Breast epithelium (tissue), 4 donors: ENCODE data around the gene LAMP2. TPM values are rescaled to one million over a fixed set of nuclear protein-coding genes. Genes with fewer than 3 reads are reported as not detected.

Source experiments
- DNase-seq, 2 donors: peaks; one replicate each; pipeline ENCODE4 v3.0.0-alpha.2; 2019; ENCODE audit warnings: low spot score in 2 of 2
- H3K27ac ChIP-seq, 2 donors: fragments of 200-600 bp; sonication (generic) in 1 of 2; one replicate each; pipeline ENCODE4 v1.5.1; 2016 to 2019; ENCODE audit warnings: mild to moderate bottlenecking in 1 of 2
- H3K27me3 ChIP-seq, 2 donors: fragments of 200-600 bp; sonication (generic) in 1 of 2; one replicate each; pipeline versions ENCODE4 v1.5.1 to v1.6.0; 2017 to 2019; ENCODE audit warnings: control low read depth in 1 of 2, mild to moderate bottlenecking in 1 of 2
- H3K36me3 ChIP-seq: fragments of 200-600 bp; one replicate; pipeline ENCODE4 v1.5.1; 2019
- H3K4me1 ChIP-seq, 2 donors: fragments of 200-600 bp; sonication (generic); one replicate each; pipeline ENCODE4 v1.5.1; 2016 to 2019; ENCODE audit warnings: control low read depth in 1 of 2
- H3K4me3 ChIP-seq, 3 donors: fragments of 200-600 bp; sonication (generic); 1 replicate in 2 of 3; 2 replicates in 1 of 3; pipeline ENCODE4 v1.5.1; 2016 to 2019; ENCODE audit warnings: mild to moderate bottlenecking in 3 of 3, moderate library complexity in 2 of 3
- H3K9me3 ChIP-seq, 2 donors: fragments of 200-600 bp; sonication (generic) in 1 of 2; one replicate each; pipeline ENCODE4 v1.5.1; 2016 to 2019; ENCODE audit warnings: control low read depth in 1 of 2
- POLR2A ChIP-seq: fragments of 450-650 bp; IDR thresholded peaks from one replicate; pipeline ENCODE4 v1.6.1; 2016; ENCODE audit warnings: antibody characterized with exemption, mild to moderate bottlenecking, moderate library complexity
- POLR2AphosphoS5 ChIP-seq, 3 donors: sonication (generic); formaldehyde crosslinking; IDR thresholded peaks; one replicate each; pipeline ENCODE4 v1.6.1; 2017; ENCODE audit warnings: antibody characterized with exemption in 3 of 3
- intact Hi-C: fragments of 100-400 bp; cut with DNase I; formaldehyde crosslinking; loops from one replicate; pipeline ENCODE4 v1.15.1; 2023; ENCODE audit warnings: low total_unique reads
- total RNA-seq, 3 donors: library from RNA; depleted of rRNA; stranded (reverse); fragments of >200 nt; gene quantifications; one replicate each; pipeline ENCODE4 v1.1.0, GENCODE V29; 2016
- TF ChIP-seq, protein P1 (sequence below), 3 donors: fragments of 450-650 bp; IDR thresholded peaks; one replicate each; pipeline ENCODE4 v1.5.1; 2016 to 2017; ENCODE audit warnings: antibody characterized with exemption in 3 of 3, mild to moderate bottlenecking in 3 of 3, moderate library complexity in 3 of 3

Gene LAMP2
- total RNA-seq, 3 donors from 2014 or later: 135 to 197 (median 135) TPM

DNA sequence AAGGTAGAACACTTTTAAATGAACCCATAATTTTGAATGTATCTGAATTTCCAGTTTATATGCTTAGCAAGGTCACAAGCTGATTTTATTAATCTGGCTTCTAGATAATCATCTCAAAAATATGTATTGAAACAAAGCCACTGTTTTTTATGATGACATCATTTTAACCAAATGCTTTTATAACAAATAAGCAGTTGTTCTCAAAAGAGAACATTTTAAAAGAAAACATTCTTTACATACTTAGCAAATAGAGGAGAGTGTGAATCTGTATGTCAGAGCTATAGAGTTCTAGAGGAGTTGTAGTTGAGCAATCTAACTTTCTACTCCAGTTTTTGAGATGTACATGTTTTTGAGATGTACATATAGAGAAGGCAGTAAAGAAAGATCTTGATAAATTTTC is 42.5 kb downstream of the LAMP2 start:
- TF ChIP-seq, protein P1, sequence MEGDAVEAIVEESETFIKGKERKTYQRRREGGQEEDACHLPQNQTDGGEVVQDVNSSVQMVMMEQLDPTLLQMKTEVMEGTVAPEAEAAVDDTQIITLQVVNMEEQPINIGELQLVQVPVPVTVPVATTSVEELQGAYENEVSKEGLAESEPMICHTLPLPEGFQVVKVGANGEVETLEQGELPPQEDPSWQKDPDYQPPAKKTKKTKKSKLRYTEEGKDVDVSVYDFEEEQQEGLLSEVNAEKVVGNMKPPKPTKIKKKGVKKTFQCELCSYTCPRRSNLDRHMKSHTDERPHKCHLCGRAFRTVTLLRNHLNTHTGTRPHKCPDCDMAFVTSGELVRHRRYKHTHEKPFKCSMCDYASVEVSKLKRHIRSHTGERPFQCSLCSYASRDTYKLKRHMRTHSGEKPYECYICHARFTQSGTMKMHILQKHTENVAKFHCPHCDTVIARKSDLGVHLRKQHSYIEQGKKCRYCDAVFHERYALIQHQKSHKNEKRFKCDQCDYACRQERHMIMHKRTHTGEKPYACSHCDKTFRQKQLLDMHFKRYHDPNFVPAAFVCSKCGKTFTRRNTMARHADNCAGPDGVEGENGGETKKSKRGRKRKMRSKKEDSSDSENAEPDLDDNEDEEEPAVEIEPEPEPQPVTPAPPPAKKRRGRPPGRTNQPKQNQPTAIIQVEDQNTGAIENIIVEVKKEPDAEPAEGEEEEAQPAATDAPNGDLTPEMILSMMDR (IDR thresholded peaks at IDR 0.05): no peak
- no peak for TF ChIP-seq POLR2A
- TF ChIP-seq POLR2AphosphoS5 (IDR thresholded peaks at IDR 0.05): no peak
- Histone ChIP-seq H3K27ac (no peak overlapping the region), H3K9me3 (no peaks in the 10 kb centered on the region), H3K36me3 (no peaks in the 10 kb centered on the region), H3K4me1 (no peaks in the 10 kb centered on the region), H3K27me3 (no peaks in the 10 kb centered on the region), H3K4me3 (no peak overlapping the region)
- intact Hi-C loops: no loop called here
- no peak for DNase-seq

GRCh38 chrX:120419463-120419862 is 49.6 kb downstream of the LAMP2 start:
- H3K36me3 ChIP-seq: no peaks in the 10 kb centered on the region
- no peak for DNase-seq
- no peak overlapping the region for H3K4me3 ChIP-seq
- H3K4me1 ChIP-seq: no peaks in the 10 kb centered on the region
- TF ChIP-seq POLR2A (no peak), POLR2AphosphoS5 (IDR thresholded peaks at IDR 0.05) (no peak)
- TF ChIP-seq, protein P1 (IDR thresholded peaks at IDR 0.05): no peak
- H3K27ac ChIP-seq: no peak overlapping the region
- H3K9me3 ChIP-seq: no peaks in the 10 kb centered on the region
- H3K27me3 ChIP-seq: peaks cover 0 to 17% of the 10 kb centered on the region in 2 donors
- intact Hi-C loops: no loop called here

- intact Hi-C loops: no loop called here
These were observed 60.9 kb downstream of the LAMP2 start for GRCh38 chrX:120408168-120408567.

GRCh38 chrX:120406638-120407037 is 62.5 kb downstream of the LAMP2 start:
- Histone ChIP-seq H3K27me3 (no peaks in the 10 kb centered on the region), H3K36me3 (no peaks in the 10 kb centered on the region), H3K4me3 (no peak overlapping the region), H3K27ac (no peak overlapping the region), H3K9me3 (peaks cover 0 to 3% of the 10 kb centered on the region in 2 donors), H3K4me1 (no peaks in the 10 kb centered on the region)
- DNase-seq: no peak
- intact Hi-C loops: no loop called here
- TF ChIP-seq POLR2A: no peak
- TF ChIP-seq, protein P1 (IDR thresholded peaks at IDR 0.05): no peak
- TF ChIP-seq POLR2AphosphoS5 (IDR thresholded peaks at IDR 0.05): no peak

More at GRCh38 chrX:120408168-120408567, 60.9 kb downstream of the LAMP2 start:
- no peak overlapping the region for H3K4me3 ChIP-seq
- H3K9me3 ChIP-seq: peaks cover 0 to 3% of the 10 kb centered on the region in 2 donors
- TF ChIP-seq, protein P1 (IDR thresholded peaks at IDR 0.05): no peak
- TF ChIP-seq POLR2AphosphoS5 (IDR thresholded peaks at IDR 0.05) (no peak), POLR2A (no peak)
- H3K27ac ChIP-seq: no peak overlapping the region
- no peaks in the 10 kb centered on the region for H3K36me3 ChIP-seq
- H3K4me1 ChIP-seq: no peaks in the 10 kb centered on the region
- H3K27me3 ChIP-seq: peaks cover 0 to 5% of the 10 kb centered on the region in 2 donors
- no peak for DNase-seq

DNA sequence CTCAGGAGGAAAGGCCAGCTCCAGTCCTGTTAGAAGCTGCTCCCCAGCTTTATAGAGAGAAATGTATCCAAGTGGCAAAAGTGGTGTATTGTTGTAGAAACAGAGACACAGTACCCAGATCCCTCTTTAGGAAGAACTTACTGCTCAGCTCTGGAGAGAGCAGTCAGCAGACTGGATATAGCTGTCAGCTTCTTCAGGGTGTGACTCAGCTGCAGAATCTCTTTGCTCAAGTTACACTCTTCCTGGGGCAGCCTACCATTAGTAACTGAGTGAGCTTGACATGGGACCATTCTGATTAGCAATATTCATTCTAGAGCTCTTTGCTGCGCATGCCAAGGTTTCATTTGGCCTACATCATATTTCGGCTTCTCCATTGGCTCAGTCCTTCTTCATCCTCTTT is 66.7 kb downstream of the LAMP2 start:
- H3K4me3 ChIP-seq: no peak overlapping the region
- intact Hi-C loops: no loop called here
- TF ChIP-seq POLR2AphosphoS5 (IDR thresholded peaks at IDR 0.05) (no peak), POLR2A (no peak)
- TF ChIP-seq, protein P1 (IDR thresholded peaks at IDR 0.05): no peak
- DNase-seq: no peak
- no peaks in the 10 kb centered on the region for H3K4me1 ChIP-seq
- H3K27ac ChIP-seq: no peak overlapping the region
- H3K9me3 ChIP-seq: no peaks in the 10 kb centered on the region
- H3K36me3 ChIP-seq: no peaks in the 10 kb centered on the region
- H3K27me3 ChIP-seq: peaks cover 0 to 6% of the 10 kb centered on the region in 2 donors
